HG03442 (cell line): ENCODE measurements around the gene PLEKHM3.
A peak's percentile ranks its signal among the peaks of the same experiment; 100 is the strongest.

Experiments used
- ATAC-seq: cut with Tn5 transposase; IDR thresholded peaks from one replicate; pipeline ENCODE4 v1.9.1; 2021; ENCODE audit warnings: mild to moderate bottlenecking, moderate library complexity; ENCODE audit not compliant: unreplicated experiment

The PLEKHM3 gene

DNA sequence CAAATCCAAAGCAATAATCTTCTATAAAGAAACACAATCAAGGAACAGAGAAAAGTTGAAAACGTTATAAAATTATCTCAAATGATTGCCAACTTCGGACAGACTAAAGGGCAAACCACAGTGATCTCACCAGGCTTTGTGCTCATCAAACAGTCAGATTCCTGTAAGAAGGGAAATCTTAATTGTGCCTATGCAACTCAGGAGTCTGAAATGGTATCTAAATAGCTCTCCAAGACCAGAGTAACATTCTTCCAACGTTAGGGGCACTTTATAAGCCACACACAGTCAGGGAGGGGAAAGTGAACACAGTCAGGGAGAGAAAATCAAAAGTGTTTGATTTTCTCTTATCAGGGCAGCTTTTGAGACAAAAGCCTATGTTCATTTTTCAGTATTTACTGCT, 29.4 kb downstream of the PLEKHM3 start:
- no peak for ATAC-seq

- ATAC-seq: peak; percentile 67
Measured at GRCh38 chr2:207993151-207993763, 32.1 kb downstream of the PLEKHM3 start.

DNA sequence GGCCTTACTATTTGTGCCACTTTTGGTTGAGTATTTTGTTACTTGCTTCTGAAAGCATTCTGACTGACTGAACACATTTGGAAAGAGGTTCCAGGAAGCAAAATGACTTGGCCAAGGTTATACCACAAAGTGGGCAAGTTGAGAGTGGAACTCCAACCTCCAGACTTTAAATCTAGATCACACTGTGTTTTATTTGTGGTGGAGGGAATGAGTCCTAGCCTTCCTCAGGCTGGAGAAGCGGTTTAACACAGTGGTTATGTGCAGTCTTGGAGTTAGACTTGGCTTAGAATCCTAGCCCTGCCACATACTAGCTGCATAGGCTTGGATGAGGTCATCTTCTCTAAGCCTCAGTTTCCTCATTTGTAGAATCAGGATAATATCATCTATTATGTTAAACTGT, 33.4 kb downstream of the PLEKHM3 start:
- ATAC-seq: no peak

GRCh38 chr2:207990784-207991183, 34.5 kb downstream of the PLEKHM3 start:
- no peak for ATAC-seq

GRCh38 chr2:207988975-207989374, 36.4 kb downstream of the PLEKHM3 start:
- ATAC-seq: no peak

DNA sequence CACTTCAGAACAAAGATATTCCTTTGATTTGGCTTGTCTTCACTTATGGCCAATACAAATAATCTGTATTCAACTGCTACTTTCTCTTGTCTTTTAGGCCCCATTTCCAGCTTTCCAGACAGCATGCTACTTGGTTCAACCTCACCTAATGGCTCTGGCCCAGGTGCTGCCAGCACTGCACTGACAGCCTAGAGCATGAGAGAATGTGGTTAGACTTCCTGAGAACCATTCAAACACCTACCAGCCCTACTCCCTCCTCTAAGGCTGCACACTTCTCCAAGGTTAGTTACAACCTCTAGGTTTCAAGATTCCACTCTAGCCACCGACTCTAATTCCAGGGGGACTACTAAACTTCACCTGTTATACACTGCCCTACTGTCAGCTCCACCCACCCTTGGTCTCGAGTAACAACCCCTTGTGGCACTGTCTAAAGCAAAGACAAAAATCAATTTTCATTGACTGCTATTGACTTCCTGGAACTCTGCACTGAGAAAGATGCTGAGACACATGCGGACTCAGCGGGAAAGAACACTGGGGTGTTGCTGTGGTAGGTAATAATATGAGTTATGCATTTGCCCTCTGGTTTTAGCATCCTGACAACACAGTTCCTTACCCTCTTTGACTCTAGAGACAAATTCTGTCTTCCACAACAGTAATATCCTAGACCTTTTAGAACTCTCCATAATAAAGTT, 38.2 kb downstream of the PLEKHM3 start:
- no peak for ATAC-seq

GRCh38 chr2:207984765-207985480, 40.4 kb downstream of the PLEKHM3 start:
- no peak for ATAC-seq

- ATAC-seq: peak; percentile 76
Measured at GRCh38 chr2:207983641-207984042, 41.7 kb downstream of the PLEKHM3 start.

- no peak for ATAC-seq
Measured at GRCh38 chr2:207978177-207978948, 47.0 kb downstream of the PLEKHM3 start.

- no peak for ATAC-seq
Measured at GRCh38 chr2:207975921-207976320, 49.4 kb downstream of the PLEKHM3 start.

DNA sequence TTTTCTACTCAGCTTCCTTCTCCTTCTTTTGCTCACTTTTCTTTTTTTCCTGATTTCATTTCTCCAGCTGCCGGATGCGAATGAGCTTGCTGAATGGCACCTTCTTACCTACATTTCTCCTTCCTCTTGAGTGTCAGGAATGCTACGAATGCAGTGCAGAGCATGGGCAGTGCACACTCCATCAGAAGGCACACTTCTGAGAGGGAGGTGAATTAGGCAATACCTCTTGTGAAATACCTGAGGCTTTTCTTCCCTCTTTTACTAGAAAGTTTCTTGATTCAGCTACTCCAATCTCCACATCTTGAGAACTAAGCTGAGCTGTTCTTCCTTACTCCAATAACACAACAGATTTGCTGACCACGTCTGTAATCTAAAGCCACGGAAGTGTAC, 51.1 kb downstream of the PLEKHM3 start:
- ATAC-seq: no peak

- no peak for ATAC-seq
Measured at GRCh38 chr2:207970826-207971180, 54.5 kb downstream of the PLEKHM3 start.

DNA sequence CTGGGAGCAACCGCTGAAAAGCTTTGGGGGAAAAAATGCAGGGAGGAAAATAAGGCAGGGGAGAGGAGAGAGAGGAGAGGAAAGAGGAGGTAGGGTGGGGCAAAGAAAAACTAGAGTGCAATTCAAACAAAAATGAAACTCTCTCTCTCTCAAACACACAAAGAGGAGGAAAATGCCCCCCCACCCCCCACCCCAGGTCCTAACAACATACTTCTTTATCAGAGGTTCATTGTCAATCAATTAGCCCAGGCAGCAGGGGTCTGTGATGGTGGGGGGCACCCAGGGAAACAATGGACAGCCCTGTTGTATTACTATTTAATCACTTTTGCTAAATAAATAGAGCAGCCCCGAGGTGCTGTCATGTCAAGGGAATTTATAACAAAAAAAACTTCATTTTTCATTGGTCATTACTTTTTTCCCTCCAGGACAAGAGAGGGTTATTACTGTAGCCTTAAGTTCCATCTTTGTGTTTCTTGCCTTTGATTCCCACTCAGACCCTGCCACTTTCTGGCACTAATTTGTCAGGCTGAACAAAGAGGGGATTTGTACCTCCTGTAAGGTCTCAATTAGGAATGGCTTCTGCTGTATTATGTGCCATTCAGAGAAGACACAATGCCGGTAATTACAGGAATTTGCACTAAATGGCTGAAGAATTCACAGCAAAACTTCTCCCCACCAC, 55.0 kb downstream of the PLEKHM3 start:
- no peak for ATAC-seq

GRCh38 chr2:207969249-207969648, 56.1 kb downstream of the PLEKHM3 start:
- ATAC-seq: no peak

GRCh38 chr2:207967121-207967520, 58.2 kb downstream of the PLEKHM3 start:
- no peak for ATAC-seq

DNA sequence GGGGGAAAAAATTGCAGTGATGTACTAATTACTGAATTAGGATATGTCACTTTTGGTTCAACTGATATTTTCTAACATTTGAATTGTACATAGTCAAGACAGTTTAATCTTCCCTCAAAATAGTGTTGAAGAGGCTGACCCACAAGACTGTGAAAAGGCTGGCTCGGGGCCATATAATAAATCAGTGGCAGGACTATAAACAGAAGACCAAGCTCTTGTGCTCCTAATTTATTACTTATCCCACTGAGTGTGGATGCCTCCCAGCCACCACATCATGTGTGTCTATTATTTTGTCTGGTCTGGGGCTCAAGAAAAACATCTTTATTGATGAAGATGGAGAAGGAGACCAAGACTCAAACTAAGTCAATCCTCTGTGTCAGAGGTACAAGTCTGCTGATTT, 64.4 kb downstream of the PLEKHM3 start:
- ATAC-seq: no peak

GRCh38 chr2:207960090-207960489, 65.2 kb downstream of the PLEKHM3 start:
- ATAC-seq: no peak

GRCh38 chr2:207956771-207957170, 68.6 kb downstream of the PLEKHM3 start:
- no peak for ATAC-seq

- ATAC-seq: no peak
Measured at GRCh38 chr2:207955456-207955855, 69.9 kb downstream of the PLEKHM3 start.

DNA sequence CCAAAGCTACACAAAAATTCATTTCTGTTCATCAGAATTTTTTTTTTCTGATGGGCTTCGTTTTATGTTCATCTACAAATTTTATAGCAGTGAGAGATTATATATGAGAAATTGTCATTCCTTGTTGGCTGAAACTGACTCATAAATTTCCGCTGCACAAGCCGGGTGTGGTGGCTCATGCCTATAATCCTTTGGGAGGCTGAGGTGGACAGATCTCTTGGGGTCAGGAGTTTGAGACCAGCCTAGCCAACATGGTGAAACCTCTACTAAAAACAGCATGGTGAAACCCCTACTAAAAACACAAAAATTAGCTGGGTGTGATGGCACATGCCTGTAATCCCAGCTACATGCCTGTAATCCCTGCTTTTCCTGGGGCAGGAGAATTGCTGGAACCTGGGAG, 72.0 kb downstream of the PLEKHM3 start:
- no peak for ATAC-seq
